Tibial artery (tissue), 4 donors: Measurements from ENCODE around the gene POLN.

Experiments used
- DNase-seq, 2 donors: peaks; one replicate each; pipeline ENCODE4 v3.0.0-alpha.2; 2019
- H3K27ac ChIP-seq, 2 donors: fragments of 200-600 bp; sonication (generic) in 1 of 2; 1 replicate in 1 of 2; 2 replicates in 1 of 2; pipeline ENCODE4 v1.5.1; 2018 to 2019; ENCODE audit warnings: mild to moderate bottlenecking in 1 of 2
- H3K27me3 ChIP-seq, 2 donors: fragments of 200-600 bp; sonication (generic) in 1 of 2; one replicate each; pipeline versions ENCODE4 v1.5.1 to v1.6.0; 2016 to 2019
- H3K36me3 ChIP-seq, 3 donors: fragments of 200-600 bp; sonication (generic) in 2 of 3; one replicate each; pipeline ENCODE4 v1.5.1; 2016 to 2019; ENCODE audit warnings: mild to moderate bottlenecking in 2 of 3
- H3K4me1 ChIP-seq, 4 donors: fragments of 200-600 bp; sonication (generic) in 2 of 4; 1 replicate in 3 of 4; 2 replicates in 1 of 4; pipeline ENCODE4 v1.5.1; 2016 to 2019
- H3K4me3 ChIP-seq, 2 donors: fragments of 200-600 bp; sonication (generic) in 1 of 2; 1 replicate in 1 of 2; 2 replicates in 1 of 2; pipeline ENCODE4 v1.5.1; 2018 to 2019; ENCODE audit warnings: mild to moderate bottlenecking in 2 of 2
- H3K9me3 ChIP-seq, 3 donors: fragments of 200-600 bp; sonication (generic) in 1 of 3; one replicate each; pipeline ENCODE4 v1.5.1; 2016 to 2019
- intact Hi-C: fragments of 100-400 bp; cut with DNase I; formaldehyde crosslinking; loops from one replicate; pipeline ENCODE4 v1.15.0; 2023; ENCODE audit warnings: low total_unique reads
- TF ChIP-seq, protein P1 (sequence below), 2 experiments: fragments of 200-600 bp in 1 of 2; fragments of 450-650 bp in 1 of 2; IDR thresholded peaks; one replicate each; pipeline ENCODE4 v1.5.1; 2017 to 2019; ENCODE audit warnings: antibody characterized with exemption in 2 of 2, mild to moderate bottlenecking in 1 of 2, moderate library complexity in 1 of 2

Gene POLN

DNA sequence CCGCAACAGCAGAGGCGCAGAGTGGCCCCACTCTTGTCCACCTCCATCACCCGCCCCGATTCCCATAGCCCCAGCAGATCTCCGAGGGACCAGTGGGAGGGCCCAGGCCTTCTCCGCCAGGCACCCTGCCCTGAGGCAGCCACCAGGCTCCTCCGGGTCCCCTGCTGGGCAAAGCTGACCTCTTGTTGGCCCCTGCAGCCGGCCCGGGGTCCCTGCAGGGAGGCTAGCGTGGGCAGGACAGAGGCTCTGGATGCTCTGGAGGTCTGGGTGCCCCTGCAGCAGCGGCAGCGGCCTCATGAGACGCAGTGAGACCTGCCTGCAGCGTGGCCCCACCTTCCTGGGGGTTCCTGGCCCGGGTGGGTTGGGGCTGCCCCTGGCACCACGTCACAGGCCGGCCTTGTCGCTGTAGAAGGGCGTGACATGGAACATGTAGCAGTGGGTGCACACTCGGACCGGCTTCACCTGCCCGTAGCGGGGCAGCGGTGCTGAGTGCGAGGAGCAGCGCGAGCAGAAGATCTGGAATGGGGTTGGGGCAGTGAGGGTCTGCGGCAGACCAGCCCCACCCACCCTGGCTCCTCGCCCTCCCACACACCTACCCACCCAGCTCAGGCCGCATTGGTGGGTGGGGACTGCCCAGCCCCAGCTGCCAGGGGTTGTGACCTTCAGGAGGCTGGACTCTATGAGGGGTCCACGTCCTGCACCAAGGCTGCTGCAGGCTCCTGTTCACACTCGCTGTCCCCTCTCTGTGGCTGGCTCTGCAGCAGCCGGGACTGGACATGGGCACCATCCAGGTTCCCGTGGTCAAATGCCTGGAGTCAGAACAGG is 28.6 kb upstream of the POLN start:
- H3K27ac ChIP-seq, result no peak overlapping the region
- peaks cover 0 to 19% (median 13%) of the 10 kb centered on the region in 4 donors for H3K4me1 ChIP-seq
- no peaks in the 10 kb centered on the region for H3K9me3 ChIP-seq
- H3K36me3 ChIP-seq, result peaks cover 0 to 15% (median 0%) of the 10 kb centered on the region in 3 donors
- H3K4me3 ChIP-seq, result no peak overlapping the region
- DNase-seq, result no peak
- TF ChIP-seq, protein P1, sequence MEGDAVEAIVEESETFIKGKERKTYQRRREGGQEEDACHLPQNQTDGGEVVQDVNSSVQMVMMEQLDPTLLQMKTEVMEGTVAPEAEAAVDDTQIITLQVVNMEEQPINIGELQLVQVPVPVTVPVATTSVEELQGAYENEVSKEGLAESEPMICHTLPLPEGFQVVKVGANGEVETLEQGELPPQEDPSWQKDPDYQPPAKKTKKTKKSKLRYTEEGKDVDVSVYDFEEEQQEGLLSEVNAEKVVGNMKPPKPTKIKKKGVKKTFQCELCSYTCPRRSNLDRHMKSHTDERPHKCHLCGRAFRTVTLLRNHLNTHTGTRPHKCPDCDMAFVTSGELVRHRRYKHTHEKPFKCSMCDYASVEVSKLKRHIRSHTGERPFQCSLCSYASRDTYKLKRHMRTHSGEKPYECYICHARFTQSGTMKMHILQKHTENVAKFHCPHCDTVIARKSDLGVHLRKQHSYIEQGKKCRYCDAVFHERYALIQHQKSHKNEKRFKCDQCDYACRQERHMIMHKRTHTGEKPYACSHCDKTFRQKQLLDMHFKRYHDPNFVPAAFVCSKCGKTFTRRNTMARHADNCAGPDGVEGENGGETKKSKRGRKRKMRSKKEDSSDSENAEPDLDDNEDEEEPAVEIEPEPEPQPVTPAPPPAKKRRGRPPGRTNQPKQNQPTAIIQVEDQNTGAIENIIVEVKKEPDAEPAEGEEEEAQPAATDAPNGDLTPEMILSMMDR (IDR thresholded peaks at IDR 0.05), result no peak
- intact Hi-C loops, result no loop called here
- no peaks in the 10 kb centered on the region for H3K27me3 ChIP-seq

GRCh38 chr4:2269618-2270163 is 27.8 kb upstream of the POLN start:
- peaks cover 0 to 27% (median 15%) of the 10 kb centered on the region in 4 donors for H3K4me1 ChIP-seq
- intact Hi-C loops, result loop anchor here (10.0 kb wide), 1 partner anchor 265 kb away; the partner anchor contains the start of gene NELFA

GRCh38 chr4:2269206-2269531 is 27.2 kb upstream of the POLN start:
- TF ChIP-seq, protein P1 (IDR thresholded peaks at IDR 0.05), result no peak
- peaks cover 0 to 15% (median 0%) of the 10 kb centered on the region in 3 donors for H3K36me3 ChIP-seq
- no peak overlapping the region for H3K4me3 ChIP-seq
- intact Hi-C loops, result loop anchor here (10.0 kb wide), 1 partner anchor 264 kb away; the partner anchor contains the start of gene NELFA
- H3K4me1 ChIP-seq, result peaks cover 0 to 27% (median 15%) of the 10 kb centered on the region in 4 donors
- no peak overlapping the region for H3K27ac ChIP-seq
- no peaks in the 10 kb centered on the region for H3K27me3 ChIP-seq
- no peak for DNase-seq
- no peaks in the 10 kb centered on the region for H3K9me3 ChIP-seq

More at GRCh38 chr4:2269618-2270163, 27.8 kb upstream of the POLN start:
- Histone ChIP-seq H3K27me3 (no peaks in the 10 kb centered on the region), H3K9me3 (no peaks in the 10 kb centered on the region), H3K36me3 (peaks cover 0 to 15% (median 0%) of the 10 kb centered on the region in 3 donors), H3K4me3 (no peak overlapping the region), H3K27ac (no peak overlapping the region)
- TF ChIP-seq, protein P1 (IDR thresholded peaks at IDR 0.05), result no peak
- no peak for DNase-seq

- DNase-seq, result no peak
- intact Hi-C loops, result loop anchor here (10.0 kb wide), 1 partner anchor 264 kb away; the partner anchor contains the start of gene NELFA
- TF ChIP-seq, protein P1 (IDR thresholded peaks at IDR 0.05), result no peak
- Histone ChIP-seq H3K4me1 (peaks cover 0 to 32% (median 15%) of the 10 kb centered on the region in 4 donors), H3K27me3 (no peaks in the 10 kb centered on the region), H3K36me3 (peaks cover 0 to 15% (median 0%) of the 10 kb centered on the region in 3 donors), H3K4me3 (no peak overlapping the region), H3K9me3 (no peaks in the 10 kb centered on the region), H3K27ac (no peak overlapping the region)
Observed at GRCh38 chr4:2268357-2269205, 26.7 kb upstream of the POLN start.

- Histone ChIP-seq H3K4me3 (no peak overlapping the region), H3K27me3 (no peaks in the 10 kb centered on the region), H3K36me3 (peaks cover 0 to 8% (median 0%) of the 10 kb centered on the region in 3 donors), H3K27ac (no peak overlapping the region), H3K9me3 (no peaks in the 10 kb centered on the region), H3K4me1 (peaks cover 0 to 40% (median 19%) of the 10 kb centered on the region in 4 donors)
- no peak for DNase-seq
- TF ChIP-seq, protein P1 (IDR thresholded peaks at IDR 0.05), result no peak
- intact Hi-C loops, result loop anchor here (10.0 kb wide), 1 partner anchor 263 kb away; the partner anchor contains the start of gene NELFA
Observed at GRCh38 chr4:2267841-2268240, 25.9 kb upstream of the POLN start.
